ENCODE results near the gene APOD. TPM values are rescaled to one million over a fixed set of nuclear protein-coding genes. Genes with fewer than 3 reads are reported as not detected.

APOD gene
- total and polyA plus RNA-seq, 10 of the 15 experiments (the other 5 are each of a cell fraction or from before 2014, with no cell fraction given), result 0.06 to 0.77 (median 0.47) TPM; not detected in 3

- no TSS peak for BruUV-seq (replicated peaks)
- 0% methylated on average over 2 of the region's 2 CpGs for WGBS (ENCODE audit: insufficient coverage, insufficient replicate concordance, low lambda C conversion rate, missing lambda C conversion rate)
- ChIA-PET POLR2A (interaction anchor here (0.7 to 2.1 kb wide), 4 partner anchors 11 to 267 kb away, joined by 3 to 8 read pairs (median 6); partner anchors contain the start of gene XXYLT1), CTCF (interaction anchor here (0.6 to 4.6 kb wide), 7 partner anchors 11 to 376 kb away, joined by 3 to 51 read pairs (median 5); partner anchors contain the start of gene XXYLT1), RAD21 (ENCODE audit: unreplicated experiment) (interaction anchor here (0.8 to 6.8 kb wide), 7 partner anchors 12 to 268 kb away, joined by 3 to 60 read pairs (median 4); partner anchors contain the start of gene XXYLT1), SMC1A (ENCODE audit: uncharacterized antibody, unreplicated experiment) (interaction anchor here (0.6 to 3.4 kb wide), 14 partner anchors 12 to 866 kb away, joined by 3 to 28 read pairs (median 4); partner anchors contain the start of genes LSG1 and XXYLT1)
- peak overlapping the region; percentile 77 for H3K4me3 ChIP-seq
- peaks cover 96% of the 10 kb centered on the region for H3K79me2 ChIP-seq (ENCODE audit: control insufficient read depth, insufficient read depth, low read length)
- no peaks in the 10 kb centered on the region; a peak in 1 of 4 replicates for H3K36me3 ChIP-seq (ENCODE audit: control insufficient read depth in 2 of 2, insufficient read depth in 2 of 2, low read length in 1 of 2)
- H3K4me2 ChIP-seq (ENCODE audit: control insufficient read depth, insufficient read depth), result peak overlapping the region; percentile 91
- no peak overlapping the region for H3K9ac ChIP-seq (ENCODE audit: control insufficient read depth, insufficient read depth, low read length)
- H2AFZ ChIP-seq (ENCODE audit: control insufficient read depth, low read depth, low read length), result no peak overlapping the region
- FAIRE-seq, result no peak
- DNase-seq (ENCODE audit: low read depth, low spot score), result peak; percentile 68
- peak overlapping the region; percentile 47 for H3K27ac ChIP-seq (ENCODE audit: control insufficient read depth, insufficient read depth)
- no peaks in the 10 kb centered on the region for H4K20me1 ChIP-seq (ENCODE audit: control insufficient read depth, insufficient read depth)
- H3K27me3 ChIP-seq (replicated peaks in 1 of 2; ENCODE audit: control insufficient read depth in 2 of 2, insufficient read depth in 2 of 2, low read length in 1 of 2), result no peaks in the 10 kb centered on the region
- peak; percentile 66 for ATAC-seq
- intact Hi-C loops (cut with micrococcal nuclease; ENCODE audit: unreplicated experiment) (no loop called here), in situ Hi-C loops (cut with MboI) (loop anchor here (5.0 to 25.0 kb wide), 2 partner anchors 401 to 866 kb away; partner anchors contain the start of gene LSG1)
- H3K4me1 ChIP-seq (ENCODE audit: control insufficient read depth, insufficient read depth, low read length), result peaks cover 6% of the 10 kb centered on the region
- H3K9me3 ChIP-seq (replicated peaks; ENCODE audit: control insufficient read depth, insufficient read depth, low read length), result no peaks in the 10 kb centered on the region
- TF ChIP-seq KLF5 (IDR thresholded peaks at IDR 0.05; ENCODE audit: partially characterized antibody) (no peak), GABPA (IDR thresholded peaks at IDR 0.05; ENCODE audit: low read depth) (no peak), MEF2B (IDR thresholded peaks at IDR 0.05; ENCODE audit: partially characterized antibody, poor library complexity, severe bottlenecking) (peak; percentile 72), CHD4 (IDR thresholded peaks at IDR 0.05) (no peak), RFX5 (IDR thresholded peaks at IDR 0.05; ENCODE audit: low read depth, low read length) (no peak), ESRRA (IDR thresholded peaks at IDR 0.05; ENCODE audit: low read length) (no peak), NR2C2 (IDR thresholded peaks at IDR 0.05; ENCODE audit: borderline replicate concordance, control insufficient read depth, insufficient read length, low read depth) (no peak), RCOR1 (conservative IDR thresholded peaks at IDR 0.05; ENCODE audit: low read depth, low read length) (no peak), ZBTB40 (IDR thresholded peaks at IDR 0.05; ENCODE audit: borderline replicate concordance) (no peak), EP300 (IDR thresholded peaks at IDR 0.05; ENCODE audit: borderline replicate concordance in 1 of 2, control insufficient read depth in 1 of 2, low read depth in 2 of 2, low read length in 2 of 2) (peak; percentile 48; a peak in 1 of 4 replicates), ZNF592 (IDR thresholded peaks at IDR 0.05) (no peak), JUND (IDR thresholded peaks at IDR 0.05; ENCODE audit: low read depth, low read length) (no peak), CEBPB (IDR thresholded peaks at IDR 0.05; ENCODE audit: borderline replicate concordance in 1 of 2, low read depth in 2 of 2, low read length in 2 of 2) (no peak), PML (IDR thresholded peaks at IDR 0.05; ENCODE audit: low read length) (no peak)
Measured at GRCh38 chr3:195537995-195538394, 45.7 kb downstream of the APOD start.

Data from GM12878 (cell line).